Heart left ventricle (tissue), 13 donors: Measurements from ENCODE around the gene NTM.

Experiments used
- POLR2A ChIP-seq, 2 donors: fragments of 450-650 bp; IDR thresholded peaks; one replicate each; pipeline ENCODE4 v1.6.1; 2017; ENCODE audit warnings: antibody characterized with exemption in 2 of 2, mild to moderate bottlenecking in 2 of 2, moderate library complexity in 2 of 2
- TF ChIP-seq, protein P1 (sequence below), 12 donors: fragments of 200-600 bp; sonication (generic) in 4 of 12; IDR thresholded peaks; one replicate each; pipeline versions ENCODE4 v1.5.0 to v1.8.0; 2018 to 2022; ENCODE audit warnings: antibody characterized with exemption in 12 of 12, mild to moderate bottlenecking in 5 of 12
- donor health status: ischemic (EF 13 %, LVEDD 7.1; RV severe dilation, severe dysfunction).
- donor health status: DM: no; HTN: yes; CAD: no.
- donor health status: DM: no; HTN: no; CAD: no.
- donor health status: ischemic (EF 25% LVEDD 6.9; RV normal size, moderate dysfunction).
- donor health status: ischemic (EF 25% LVEDD 5.7; RV mildly dilated, moderate dysfunction).
- donor health status: ischemic (EF 35%, LVEDD 5.7; RV mildly dilated, moderate dysfunction).
- donor health status: nonischemic (EF 11% LVEDD 7.7; RV severe dilation, severe dysfunction).
- donor health status: DM: yes; HTN: yes; CAD: no.
- donor health status: PGD.
- donor health status: ischemic (EF 29% LVEDD 5.4; RV normal size, mild dysfunction).
- donor health status: nonischemic (EF 23%, LVEDD 6.1; RV moderate dilation, normal function).

DNA sequence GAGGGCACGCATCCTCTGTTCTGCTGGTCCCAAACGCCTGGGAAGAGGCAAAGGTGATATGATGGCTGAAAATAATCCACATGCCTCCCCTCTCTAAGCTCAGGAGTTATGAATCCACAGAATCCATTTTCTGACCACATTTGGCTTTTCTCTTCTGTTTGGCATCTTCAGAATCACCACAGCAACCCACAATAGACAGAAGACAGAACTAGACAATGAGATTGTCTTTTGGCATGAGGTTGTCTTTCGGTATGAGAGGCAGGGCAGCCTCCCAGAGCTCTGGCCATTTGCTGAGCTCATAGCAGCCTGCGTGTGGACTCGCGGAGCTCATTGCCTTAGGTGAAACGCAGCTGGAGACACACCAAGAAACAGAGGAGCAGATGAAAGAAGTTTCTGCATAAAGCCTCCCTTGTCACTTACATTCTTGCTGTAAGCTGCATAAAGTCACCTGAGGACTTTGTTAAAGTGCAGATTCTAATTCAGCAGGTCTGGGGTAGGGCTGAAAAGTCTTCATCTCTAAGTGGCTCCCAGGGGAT lies 868.0 kb downstream of the NTM start:
- TF ChIP-seq, protein P1, sequence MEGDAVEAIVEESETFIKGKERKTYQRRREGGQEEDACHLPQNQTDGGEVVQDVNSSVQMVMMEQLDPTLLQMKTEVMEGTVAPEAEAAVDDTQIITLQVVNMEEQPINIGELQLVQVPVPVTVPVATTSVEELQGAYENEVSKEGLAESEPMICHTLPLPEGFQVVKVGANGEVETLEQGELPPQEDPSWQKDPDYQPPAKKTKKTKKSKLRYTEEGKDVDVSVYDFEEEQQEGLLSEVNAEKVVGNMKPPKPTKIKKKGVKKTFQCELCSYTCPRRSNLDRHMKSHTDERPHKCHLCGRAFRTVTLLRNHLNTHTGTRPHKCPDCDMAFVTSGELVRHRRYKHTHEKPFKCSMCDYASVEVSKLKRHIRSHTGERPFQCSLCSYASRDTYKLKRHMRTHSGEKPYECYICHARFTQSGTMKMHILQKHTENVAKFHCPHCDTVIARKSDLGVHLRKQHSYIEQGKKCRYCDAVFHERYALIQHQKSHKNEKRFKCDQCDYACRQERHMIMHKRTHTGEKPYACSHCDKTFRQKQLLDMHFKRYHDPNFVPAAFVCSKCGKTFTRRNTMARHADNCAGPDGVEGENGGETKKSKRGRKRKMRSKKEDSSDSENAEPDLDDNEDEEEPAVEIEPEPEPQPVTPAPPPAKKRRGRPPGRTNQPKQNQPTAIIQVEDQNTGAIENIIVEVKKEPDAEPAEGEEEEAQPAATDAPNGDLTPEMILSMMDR (IDR thresholded peaks at IDR 0.05): no peak
- TF ChIP-seq POLR2A (IDR thresholded peaks at IDR 0.05): no peak
